Neuronal stem cell (in vitro differentiated cells): ENCODE measurements around the gene TOR1AIP2.

Experiments used
- DNase-seq: peaks from one replicate; pipeline ENCODE4 v3.0.0-alpha.2; 2013; ENCODE audit warnings: low spot score
- H2AFZ ChIP-seq: one replicate; pipeline ENCODE4 v1.6.1; 2013; ENCODE audit warnings: mild to moderate bottlenecking, low read length, inconsistent platforms
- H2AK5ac ChIP-seq: 2 replicates; pipeline ENCODE4 v1.6.1; 2013; ENCODE audit warnings: low read depth, mild to moderate bottlenecking, inconsistent platforms, low read length, moderate library complexity, mixed read lengths
- H2BK120ac ChIP-seq: 2 replicates; pipeline ENCODE4 v1.6.1; 2013; ENCODE audit warnings: low read depth, mild to moderate bottlenecking, inconsistent platforms, low read length, moderate library complexity, mixed read lengths
- H2BK12ac ChIP-seq: one replicate; pipeline ENCODE4 v1.6.1; 2013; ENCODE audit warnings: low read length, inconsistent platforms
- H2BK15ac ChIP-seq: 2 replicates; pipeline ENCODE4 v1.6.1; 2013; ENCODE audit warnings: mild to moderate bottlenecking, low read length, inconsistent platforms, mixed read lengths
- H2BK5ac ChIP-seq: one replicate; pipeline ENCODE4 v1.6.1; 2013; ENCODE audit warnings: inconsistent platforms, mild to moderate bottlenecking, low read length, moderate library complexity
- H3K14ac ChIP-seq: one replicate; pipeline ENCODE4 v1.6.1; 2013; ENCODE audit warnings: low read length, inconsistent platforms
- H3K18ac ChIP-seq: 2 replicates; pipeline ENCODE4 v1.6.1; 2013; ENCODE audit warnings: low read length, inconsistent platforms
- H3K23ac ChIP-seq: 2 replicates; pipeline ENCODE4 v1.6.1; 2013; ENCODE audit warnings: low read depth, mild to moderate bottlenecking, mixed read lengths, low read length, inconsistent platforms; ENCODE audit not compliant: poor library complexity
- H3K27ac ChIP-seq: replicated peaks from 3 replicates; pipeline ENCODE4 v1.5.1; 2013; ENCODE audit warnings: low read length, inconsistent platforms
- H3K27me3 ChIP-seq, 3 experiments: 2 replicates each; pipeline ENCODE4 v1.6.1; 2013; ENCODE audit warnings: low read length in 3 of 3, mild to moderate bottlenecking in 2 of 3, inconsistent platforms in 1 of 3, low read depth in 1 of 3, mixed read lengths in 1 of 3, moderate library complexity in 1 of 3; ENCODE audit not compliant: control insufficient read depth in 3 of 3, insufficient read depth in 3 of 3
- H3K36me3 ChIP-seq, 2 donors: replicated peaks in 1 of 2; 2 replicates each; pipeline ENCODE4 v1.6.1; 2013; ENCODE audit warnings: low read length in 2 of 2; ENCODE audit not compliant: control insufficient read depth in 2 of 2, insufficient read depth in 2 of 2
- H3K4ac ChIP-seq: 2 replicates; pipeline ENCODE4 v1.6.1; 2013; ENCODE audit warnings: inconsistent platforms, mild to moderate bottlenecking, low read length, moderate library complexity
- H3K4me1 ChIP-seq, 2 donors: 1 replicate in 1 of 2; 2 replicates in 1 of 2; pipeline ENCODE4 v1.6.1; 2013; ENCODE audit warnings: low read length in 2 of 2, low read depth in 1 of 2; ENCODE audit not compliant: control insufficient read depth in 2 of 2, insufficient read depth in 1 of 2
- H3K4me2 ChIP-seq: one replicate; pipeline ENCODE4 v1.6.1; 2013; ENCODE audit warnings: mild to moderate bottlenecking, low read length, inconsistent platforms; ENCODE audit not compliant: insufficient read depth, poor library complexity, severe bottlenecking
- H3K4me3 ChIP-seq, 2 donors: 2 replicates each; pipeline ENCODE4 v1.5.1; 2013; ENCODE audit warnings: low read length in 2 of 2, mild to moderate bottlenecking in 2 of 2, inconsistent platforms in 1 of 2, moderate library complexity in 1 of 2
- H3K79me1 ChIP-seq: one replicate; pipeline ENCODE4 v1.6.1; 2013; ENCODE audit warnings: low read depth, mild to moderate bottlenecking, inconsistent platforms, low read length, moderate library complexity
- H3K9ac ChIP-seq: one replicate; pipeline ENCODE4 v1.6.1; 2013; ENCODE audit warnings: mild to moderate bottlenecking, low read depth, low read length, inconsistent platforms; ENCODE audit not compliant: poor library complexity
- H3K9me3 ChIP-seq, 2 donors: replicated peaks in 1 of 2; 2 replicates each; pipeline versions ENCODE3 to v1.6.1; 2013; ENCODE audit warnings: low read length in 2 of 2, mild to moderate bottlenecking in 2 of 2, inconsistent platforms in 1 of 2, low read depth in 1 of 2, mixed read lengths in 1 of 2, moderate library complexity in 1 of 2; ENCODE audit not compliant: control insufficient read depth in 2 of 2, insufficient read depth in 1 of 2
- H4K8ac ChIP-seq: one replicate; pipeline ENCODE4 v1.6.1; 2013; ENCODE audit warnings: low read depth, mild to moderate bottlenecking, inconsistent platforms, low read length, moderate library complexity
- H4K91ac ChIP-seq: one replicate; pipeline ENCODE4 v1.6.1; 2013; ENCODE audit warnings: low read length, low read depth, mild to moderate bottlenecking, inconsistent platforms; ENCODE audit not compliant: poor library complexity
- WGBS, 2 donors: extraction: QIAGEN DNeasy Blood & Tissue Kit; methylation state at CpG; one replicate each; pipeline ENCODE4 v1.1.7; 2013; ENCODE audit warnings: missing lambda C conversion rate in 2 of 2, mixed read lengths in 1 of 2; ENCODE audit not compliant: insufficient read length in 2 of 2, insufficient replicate concordance in 1 of 2; ENCODE audit errors: extremely low coverage in 2 of 2; 5-methylcytosine and 5-hydroxymethylcytosine counted together

Gene TOR1AIP2

DNA sequence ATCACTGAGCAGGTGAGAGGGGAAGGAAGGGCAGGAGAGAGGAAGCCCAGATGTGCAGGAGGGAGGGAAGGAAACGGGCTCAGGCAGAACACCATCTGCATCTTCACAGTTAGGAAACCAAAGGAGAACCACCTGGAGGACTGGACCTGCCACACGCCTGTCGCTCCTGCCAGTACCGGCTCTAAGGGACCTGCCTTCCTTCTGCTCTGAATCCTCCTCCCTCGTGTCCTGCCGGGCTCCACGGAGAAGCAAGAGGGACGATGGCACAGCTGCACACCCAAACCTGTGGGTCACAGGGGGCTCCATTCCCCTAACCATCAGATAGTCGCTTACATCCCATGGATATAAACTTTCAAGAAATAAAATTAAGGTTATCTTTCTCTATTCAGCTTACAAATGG is 56.1 kb downstream of the TOR1AIP2 start:
- no peak for DNase-seq
- Histone ChIP-seq H2BK120ac (no peak overlapping the region), H3K4me3 (no peak overlapping the region), H2BK15ac (no peak overlapping the region), H4K91ac (no peak overlapping the region), H3K36me3 (no peaks in the 10 kb centered on the region), H2AK5ac (no peak overlapping the region), H3K9me3 (peaks cover 0 to 2% of the 10 kb centered on the region in 2 donors), H3K27ac (no peak overlapping the region), H3K4me2 (no peak overlapping the region), H2BK5ac (no peak overlapping the region), H3K79me1 (no peaks in the 10 kb centered on the region), H4K8ac (no peak overlapping the region), H3K14ac (no peak overlapping the region), H3K9ac (no peak overlapping the region), H3K4ac (no peak overlapping the region), H2BK12ac (no peak overlapping the region), H2AFZ (no peak overlapping the region), H3K4me1 (peaks cover 7 to 17% of the 10 kb centered on the region in 2 donors), H3K27me3 (peaks cover 0 to 43% (median 0%) of the 10 kb centered on the region in 3 experiments), H3K18ac (no peak overlapping the region), H3K23ac (no peak overlapping the region)
- no CpG with 5 or more reads among the region's 9 CpGs for WGBS, 2 donors

DNA sequence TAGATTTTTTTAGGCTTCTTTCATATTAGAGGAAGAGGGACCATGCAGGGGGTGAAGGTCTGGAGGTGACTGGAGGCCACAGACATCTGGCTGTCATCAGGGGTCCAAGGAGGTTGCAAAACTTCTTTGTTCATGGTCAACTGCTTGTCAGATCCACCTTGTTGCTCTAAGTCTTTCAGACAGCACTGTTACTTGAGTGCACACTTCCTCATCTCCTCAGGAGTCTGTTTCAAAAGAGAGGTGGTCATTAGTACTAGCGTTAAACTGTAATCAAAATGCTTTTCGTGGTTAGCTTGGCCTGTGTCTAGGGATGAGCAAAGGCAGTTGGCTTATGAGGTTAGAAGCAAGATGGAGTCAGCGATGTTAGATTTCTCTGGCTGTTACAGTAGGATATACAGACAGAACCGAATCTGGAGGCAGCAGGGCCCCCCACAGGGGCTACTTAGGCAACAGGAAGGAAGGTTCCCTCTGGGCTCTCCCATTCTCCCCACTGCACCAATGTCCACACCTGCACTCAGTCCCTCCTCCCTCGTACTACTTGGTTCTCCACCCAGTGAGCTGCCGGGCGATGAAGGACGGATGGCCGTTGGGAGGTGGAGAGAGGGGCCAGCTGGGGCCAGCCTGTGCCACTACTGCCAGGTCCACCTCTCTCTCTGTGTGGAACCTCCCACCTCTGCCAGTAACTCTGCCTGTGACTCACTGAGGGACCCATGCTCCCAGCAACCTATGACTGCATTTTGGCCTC is 57.2 kb downstream of the TOR1AIP2 start:
- Histone ChIP-seq H4K8ac (no peak overlapping the region), H3K4me1 (peaks cover 7 to 11% of the 10 kb centered on the region in 2 donors), H2BK12ac (no peak overlapping the region), H3K14ac (no peak overlapping the region), H2BK15ac (no peak overlapping the region), H3K9ac (no peak overlapping the region), H4K91ac (no peak overlapping the region), H3K27me3 (peaks cover 0 to 50% (median 4%) of the 10 kb centered on the region in 3 experiments), H3K4me3 (no peak overlapping the region), H2BK120ac (no peak overlapping the region), H3K23ac (no peak overlapping the region), H3K36me3 (no peaks in the 10 kb centered on the region), H2BK5ac (no peak overlapping the region), H3K18ac (no peak overlapping the region), H3K79me1 (no peaks in the 10 kb centered on the region), H3K27ac (no peak overlapping the region), H3K9me3 (no peaks in the 10 kb centered on the region), H3K4me2 (no peak overlapping the region), H3K4ac (no peak overlapping the region), H2AFZ (no peak overlapping the region), H2AK5ac (no peak overlapping the region)
- DNase-seq: no peak
- no CpG with 5 or more reads among the region's 9 CpGs for WGBS, 2 donors

DNA sequence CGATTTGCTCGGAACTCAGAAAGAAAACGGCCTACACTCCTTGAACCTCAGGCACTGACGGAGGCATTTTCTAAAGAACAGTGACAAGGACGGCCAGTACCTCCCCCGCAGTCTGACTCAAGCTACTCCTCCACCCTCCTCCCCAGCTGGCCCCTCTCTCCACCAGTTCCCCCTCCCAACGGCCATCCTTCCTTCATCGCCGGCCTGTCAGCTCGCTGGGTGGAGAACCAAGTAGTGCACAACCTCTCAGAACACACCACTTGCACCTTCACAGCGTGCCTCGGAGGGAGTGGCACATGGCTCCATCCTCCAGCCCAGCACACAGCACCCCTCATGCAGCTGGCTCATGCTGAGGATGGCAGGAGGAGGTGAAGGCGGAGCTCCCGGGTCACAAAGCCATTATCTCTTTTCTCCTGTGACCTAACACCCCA is 58.8 kb downstream of the TOR1AIP2 start:
- no peak overlapping the region for H3K9ac ChIP-seq
- H4K8ac ChIP-seq: no peak overlapping the region
- no peaks in the 10 kb centered on the region for H3K79me1 ChIP-seq
- no peaks in the 10 kb centered on the region for H3K9me3 ChIP-seq
- peaks cover 0 to 50% (median 6%) of the 10 kb centered on the region in 3 experiments for H3K27me3 ChIP-seq
- no peak for DNase-seq
- no peak overlapping the region for H2BK15ac ChIP-seq
- no peak overlapping the region for H2BK120ac ChIP-seq
- no peak overlapping the region for H3K4ac ChIP-seq
- H3K18ac ChIP-seq: peak overlapping the region; percentile 60
- no peak overlapping the region for H3K23ac ChIP-seq
- H3K4me3 ChIP-seq: no peak overlapping the region
- peak overlapping the region; percentile 19 for H2BK12ac ChIP-seq
- no peaks in the 10 kb centered on the region for H3K36me3 ChIP-seq
- no peak overlapping the region for H3K27ac ChIP-seq
- no peak overlapping the region for H3K4me2 ChIP-seq
- WGBS, 2 donors: no CpG with 5 or more reads among the region's 14 CpGs
- peak overlapping the region; percentile 31 for H2AFZ ChIP-seq
- peaks cover 14 to 15% of the 10 kb centered on the region in 2 donors for H3K4me1 ChIP-seq
- H3K14ac ChIP-seq: peak overlapping the region; percentile 59
- no peak overlapping the region for H4K91ac ChIP-seq
- H2BK5ac ChIP-seq: no peak overlapping the region
- no peak overlapping the region for H2AK5ac ChIP-seq

DNA sequence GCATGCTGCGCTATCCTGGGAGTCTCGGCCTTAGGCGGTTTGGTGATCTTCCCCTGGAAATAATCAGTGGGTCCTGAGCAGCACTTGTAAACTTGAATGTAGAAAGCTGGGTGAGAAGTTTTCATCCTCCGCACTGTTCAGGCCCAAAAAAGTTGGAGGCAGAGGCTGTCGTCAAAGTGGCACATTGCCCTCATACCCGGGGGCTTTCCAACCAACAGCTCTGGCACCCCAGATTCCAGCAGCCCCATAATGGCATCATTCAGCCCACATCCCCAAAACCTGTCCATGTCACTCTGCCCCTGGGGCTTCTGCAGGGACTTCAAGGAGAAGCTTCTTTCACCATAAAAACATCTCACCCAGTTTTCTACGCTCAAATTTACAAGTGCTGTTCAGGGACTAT is 59.3 kb downstream of the TOR1AIP2 start:
- WGBS, 2 donors: no CpG with 5 or more reads among the region's 7 CpGs
- Histone ChIP-seq H3K4me3 (no peak overlapping the region), H3K4me2 (no peak overlapping the region), H2BK12ac (no peak overlapping the region), H3K18ac (no peak overlapping the region), H4K8ac (no peak overlapping the region), H3K14ac (no peak overlapping the region), H4K91ac (no peak overlapping the region), H3K4ac (no peak overlapping the region), H2BK5ac (no peak overlapping the region), H2BK120ac (no peak overlapping the region), H3K79me1 (no peaks in the 10 kb centered on the region), H2AK5ac (no peak overlapping the region), H3K27me3 (peaks cover 0 to 54% (median 6%) of the 10 kb centered on the region in 3 experiments), H3K9ac (no peak overlapping the region), H2BK15ac (no peak overlapping the region), H3K27ac (no peak overlapping the region), H3K23ac (no peak overlapping the region), H3K36me3 (no peaks in the 10 kb centered on the region), H3K9me3 (no peaks in the 10 kb centered on the region), H2AFZ (peak overlapping the region; percentile 64), H3K4me1 (peaks cover 14 to 15% of the 10 kb centered on the region in 2 donors)
- DNase-seq: no peak
